OCI-LY1 (cell line): ENCODE data around the gene PHF14.

Experiments used
- EZH2 ChIP-seq: fragments of 200-600 bp; sonication (generic), shearing (Covaris generic); IDR thresholded peaks from 2 replicates; pipeline ENCODE4 v1.8.0; 2017; ENCODE audit warnings: borderline replicate concordance, mixed run types, mild to moderate bottlenecking, antibody characterized with exemption, low read length, moderate library complexity, mixed read lengths
- TF ChIP-seq, protein P1 (sequence below): fragments of 200-600 bp; sonication (generic), shearing (Covaris generic); IDR thresholded peaks from 2 replicates; pipeline ENCODE4 v1.5.1; 2017; ENCODE audit warnings: mild to moderate bottlenecking, antibody characterized with exemption, low read length, moderate library complexity, mixed read lengths

DNA sequence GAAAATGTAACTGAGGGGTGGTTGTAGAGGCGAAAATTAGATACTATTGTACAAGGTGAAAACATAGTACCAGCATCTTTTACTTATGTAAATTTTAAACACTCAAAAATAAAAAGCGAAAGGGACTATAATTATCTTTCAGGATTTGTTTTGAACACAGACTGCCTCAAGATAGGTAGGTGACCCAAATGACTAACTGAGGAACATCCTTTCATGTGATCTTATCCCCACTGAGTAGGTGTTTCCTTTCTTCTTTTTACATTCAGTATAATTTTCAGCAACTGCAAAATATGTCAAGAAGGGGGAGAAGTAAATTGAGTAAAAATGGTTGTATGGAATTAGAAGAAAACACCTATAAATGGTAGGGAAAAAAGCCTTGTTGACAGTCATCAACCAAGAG lies 236.7 kb downstream of the PHF14 start:
- TF ChIP-seq, protein P1, sequence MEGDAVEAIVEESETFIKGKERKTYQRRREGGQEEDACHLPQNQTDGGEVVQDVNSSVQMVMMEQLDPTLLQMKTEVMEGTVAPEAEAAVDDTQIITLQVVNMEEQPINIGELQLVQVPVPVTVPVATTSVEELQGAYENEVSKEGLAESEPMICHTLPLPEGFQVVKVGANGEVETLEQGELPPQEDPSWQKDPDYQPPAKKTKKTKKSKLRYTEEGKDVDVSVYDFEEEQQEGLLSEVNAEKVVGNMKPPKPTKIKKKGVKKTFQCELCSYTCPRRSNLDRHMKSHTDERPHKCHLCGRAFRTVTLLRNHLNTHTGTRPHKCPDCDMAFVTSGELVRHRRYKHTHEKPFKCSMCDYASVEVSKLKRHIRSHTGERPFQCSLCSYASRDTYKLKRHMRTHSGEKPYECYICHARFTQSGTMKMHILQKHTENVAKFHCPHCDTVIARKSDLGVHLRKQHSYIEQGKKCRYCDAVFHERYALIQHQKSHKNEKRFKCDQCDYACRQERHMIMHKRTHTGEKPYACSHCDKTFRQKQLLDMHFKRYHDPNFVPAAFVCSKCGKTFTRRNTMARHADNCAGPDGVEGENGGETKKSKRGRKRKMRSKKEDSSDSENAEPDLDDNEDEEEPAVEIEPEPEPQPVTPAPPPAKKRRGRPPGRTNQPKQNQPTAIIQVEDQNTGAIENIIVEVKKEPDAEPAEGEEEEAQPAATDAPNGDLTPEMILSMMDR, result no peak
- TF ChIP-seq EZH2, result no peak
